HG03175 (cell line): ENCODE measurements around the gene TMEM63C.

Source experiments
- ATAC-seq: cut with Tn5 transposase; IDR thresholded peaks from one replicate; pipeline ENCODE4 v1.9.1; 2021; ENCODE audit warnings: mild to moderate bottlenecking, moderate library complexity; ENCODE audit not compliant: unreplicated experiment

The TMEM63C gene

DNA sequence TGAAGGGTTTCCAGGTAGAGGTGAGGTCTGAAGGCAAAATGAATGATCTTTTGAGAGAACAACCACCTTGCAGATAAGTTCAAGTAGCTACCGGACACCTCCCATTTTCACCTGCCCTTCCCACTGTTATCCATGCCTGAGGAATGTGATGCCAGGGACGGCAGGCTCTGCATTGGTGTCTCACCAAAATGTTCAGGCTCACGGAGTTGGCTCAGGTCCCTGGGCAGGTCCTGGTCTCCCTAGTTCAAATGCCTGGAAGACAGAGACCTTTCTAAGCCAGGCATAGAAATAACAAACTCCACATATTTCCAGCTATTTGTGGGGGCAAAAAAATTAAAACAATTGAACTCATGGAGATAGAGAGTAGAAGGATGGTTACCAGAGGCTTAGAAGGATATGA, 36.0 kb downstream of the TMEM63C start:
- ATAC-seq, result no peak

DNA sequence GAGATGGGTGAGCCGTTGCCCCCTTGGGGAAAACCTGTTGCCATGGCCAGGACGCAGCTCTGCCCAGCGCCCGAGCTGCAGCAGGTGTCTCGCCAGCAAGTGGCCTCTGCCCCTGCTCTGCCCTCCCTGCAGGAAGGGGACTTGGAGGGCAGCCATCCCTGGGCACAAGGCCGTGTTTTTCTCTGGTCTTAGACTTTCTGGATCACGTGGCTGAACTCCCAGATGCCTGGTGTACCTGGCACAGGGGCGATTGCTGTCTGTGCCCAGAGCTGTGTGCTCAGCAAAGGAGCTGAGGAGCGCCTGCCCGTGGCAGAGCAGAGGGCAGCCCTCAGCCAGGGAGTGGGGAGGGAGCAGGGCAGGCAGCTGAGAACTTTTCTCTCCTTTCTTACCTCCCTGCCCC, 38.0 kb downstream of the TMEM63C start:
- ATAC-seq, result no peak

DNA sequence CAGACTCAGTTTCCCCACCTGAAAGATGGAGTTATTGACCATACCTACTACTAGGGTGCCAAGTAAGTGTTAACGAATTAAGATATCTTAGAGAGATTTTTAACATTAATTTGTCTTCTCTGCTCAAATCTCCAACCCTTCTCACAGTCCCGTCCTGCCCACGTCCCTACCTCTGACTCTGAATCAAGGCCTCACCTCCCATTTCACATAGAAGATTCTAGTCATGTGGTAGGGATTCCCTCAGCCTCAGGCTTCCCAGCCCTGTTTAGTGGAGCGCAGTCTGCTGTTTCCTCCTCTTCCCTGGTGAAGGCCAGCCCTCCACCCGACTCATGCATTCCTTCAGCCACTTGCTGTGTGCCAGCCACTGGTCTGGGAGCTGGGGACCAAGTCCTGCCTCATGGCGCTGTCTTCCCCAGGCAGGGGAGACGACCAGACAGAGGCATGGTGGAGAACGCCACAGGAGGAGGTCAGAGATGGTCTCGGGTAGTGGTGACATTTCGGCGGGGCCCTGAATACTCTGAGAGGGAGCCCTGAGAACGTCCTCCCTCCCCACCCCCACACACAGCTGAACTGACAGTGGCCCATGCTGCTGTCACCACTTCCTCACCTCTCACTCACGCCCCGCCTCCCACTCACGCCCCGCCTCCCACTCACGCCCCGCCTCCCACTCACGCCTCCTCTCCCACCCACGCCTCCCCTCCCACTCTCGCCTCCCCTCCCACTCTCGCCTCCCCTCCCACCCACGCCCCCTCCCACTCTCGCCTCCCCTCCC, 38.8 kb downstream of the TMEM63C start:
- ATAC-seq, result no peak

DNA sequence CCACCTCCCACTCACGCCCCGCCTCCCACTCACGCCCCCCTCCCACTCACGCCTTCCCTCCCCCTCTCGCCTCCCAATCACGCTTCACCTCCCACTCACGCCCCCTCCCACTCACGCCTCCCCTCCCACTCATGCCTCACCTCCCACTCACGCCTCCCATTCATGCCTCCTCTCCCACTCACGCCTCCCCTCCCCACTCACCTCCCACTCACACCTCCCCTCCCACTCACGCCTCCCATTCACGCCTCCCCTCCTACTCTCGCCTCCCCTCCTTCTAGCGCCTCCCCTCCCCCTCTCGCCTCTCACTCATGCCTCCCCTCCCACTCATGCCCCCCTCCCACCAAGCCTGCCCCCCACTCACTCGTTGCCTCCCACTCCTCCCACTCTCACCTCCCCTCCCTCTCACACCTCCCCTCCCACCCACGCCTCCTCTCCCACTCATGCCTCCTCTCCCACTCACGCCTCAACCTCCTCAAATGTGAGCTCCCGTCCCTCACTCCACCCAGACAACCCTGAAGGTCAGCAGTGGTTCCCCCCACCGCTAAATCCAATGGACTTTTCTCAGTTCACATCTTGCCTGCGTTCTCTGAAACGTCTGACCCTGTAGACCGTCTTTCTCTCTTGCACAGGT, 39.8 kb downstream of the TMEM63C start:
- ATAC-seq, result no peak

DNA sequence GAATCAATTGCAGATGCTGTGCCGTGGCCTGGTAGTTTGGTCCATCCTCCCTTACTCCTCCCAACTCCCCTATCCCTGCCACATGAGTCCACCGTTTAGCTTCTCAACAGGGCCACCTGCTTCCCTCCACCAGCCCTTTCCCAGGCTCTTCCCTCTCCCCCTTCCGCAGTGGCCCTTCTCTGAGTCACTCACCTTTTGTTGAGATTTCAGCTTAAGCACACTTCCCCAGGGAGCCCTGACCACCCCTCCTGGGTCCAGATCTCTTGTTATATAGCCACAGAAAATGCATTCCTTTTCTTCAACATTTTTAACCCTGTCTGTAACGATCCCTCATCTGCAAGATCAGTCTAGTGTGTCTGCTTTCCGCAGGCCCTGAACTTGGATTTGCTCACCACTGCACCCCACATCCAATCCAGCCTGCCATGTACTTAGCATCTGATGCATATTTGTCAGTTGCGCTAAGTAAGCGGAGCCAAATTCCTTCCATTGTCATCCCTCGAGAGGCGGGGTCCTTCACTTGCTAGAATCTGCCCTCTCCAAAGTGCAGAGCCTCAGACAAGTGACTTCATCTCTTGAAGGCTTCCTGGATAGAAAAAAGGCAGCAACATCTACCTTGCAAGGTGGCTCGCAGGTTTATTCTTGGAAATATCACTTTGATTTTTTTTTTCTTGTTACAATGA, 41.1 kb downstream of the TMEM63C start:
- no peak for ATAC-seq

DNA sequence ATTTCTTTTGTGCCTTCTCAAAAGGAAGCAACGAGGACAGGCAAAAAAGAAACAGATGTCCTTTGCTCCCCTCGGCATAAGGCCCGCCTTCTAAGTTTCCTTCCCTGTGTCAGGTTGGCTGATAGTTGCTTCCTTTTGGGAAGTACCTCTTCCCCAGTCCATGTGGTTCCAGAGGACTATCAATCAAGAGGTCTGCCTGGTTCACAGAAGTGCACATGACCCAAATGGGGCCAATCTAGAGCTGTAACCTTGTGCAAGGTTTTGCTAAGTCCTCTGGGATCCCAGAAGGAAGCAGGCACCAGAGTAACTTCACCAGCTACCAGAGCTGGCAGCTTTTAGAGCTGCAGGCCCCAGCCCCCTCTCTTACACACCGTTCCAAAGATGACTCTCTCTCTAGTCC, 42.6 kb downstream of the TMEM63C start:
- no peak for ATAC-seq

DNA sequence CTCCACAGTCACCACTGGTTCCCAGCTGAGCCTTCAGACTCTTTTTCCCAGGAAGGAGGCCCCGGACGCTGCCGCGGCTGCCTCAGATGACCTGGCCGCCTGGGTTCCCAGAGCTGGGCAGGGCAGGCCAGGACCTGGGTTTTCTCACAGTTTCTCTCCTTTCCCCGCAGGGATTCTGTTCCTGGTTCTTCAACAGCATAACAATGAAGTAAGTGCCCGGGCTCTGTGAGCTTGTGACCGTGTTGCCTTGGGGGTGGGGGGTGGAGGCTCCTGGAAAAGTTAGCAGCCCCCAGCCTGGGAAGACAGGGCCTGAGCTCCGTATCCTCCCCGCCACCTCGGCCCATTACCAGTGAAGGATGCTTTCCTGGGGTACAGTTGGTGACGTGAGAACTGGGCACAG, 43.7 kb downstream of the TMEM63C start:
- no peak for ATAC-seq

DNA sequence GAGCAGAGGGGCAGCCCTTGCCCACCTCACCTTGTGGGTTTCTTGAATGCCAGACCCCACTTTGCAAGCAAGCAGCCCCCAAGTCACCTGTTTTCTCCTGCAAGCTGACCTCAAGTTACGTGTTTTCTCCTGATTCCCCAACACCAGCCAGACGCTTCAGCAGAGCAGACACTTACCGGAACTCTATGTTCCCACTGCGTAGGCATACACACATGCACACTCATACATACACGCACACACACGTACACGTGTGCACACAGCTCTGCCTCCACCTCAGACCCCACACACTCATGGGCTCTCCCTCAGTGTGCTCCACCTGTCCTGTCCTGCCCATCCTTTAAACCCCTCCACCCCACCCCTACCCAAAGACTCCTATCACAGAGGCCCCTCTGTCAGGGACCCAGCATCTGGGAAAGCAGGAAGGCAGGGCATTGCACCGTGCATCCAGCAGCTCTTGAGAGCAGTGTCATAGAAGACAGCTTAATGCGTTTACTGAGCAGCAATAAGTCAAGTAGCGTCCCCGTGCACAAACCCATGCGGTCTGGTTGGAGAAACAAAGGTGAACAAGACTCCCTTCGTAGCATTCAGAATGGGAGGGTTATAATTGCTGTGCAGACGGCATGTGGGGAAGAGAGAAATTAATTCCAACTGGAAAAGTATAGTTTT, 44.4 kb downstream of the TMEM63C start:
- ATAC-seq, result no peak

DNA sequence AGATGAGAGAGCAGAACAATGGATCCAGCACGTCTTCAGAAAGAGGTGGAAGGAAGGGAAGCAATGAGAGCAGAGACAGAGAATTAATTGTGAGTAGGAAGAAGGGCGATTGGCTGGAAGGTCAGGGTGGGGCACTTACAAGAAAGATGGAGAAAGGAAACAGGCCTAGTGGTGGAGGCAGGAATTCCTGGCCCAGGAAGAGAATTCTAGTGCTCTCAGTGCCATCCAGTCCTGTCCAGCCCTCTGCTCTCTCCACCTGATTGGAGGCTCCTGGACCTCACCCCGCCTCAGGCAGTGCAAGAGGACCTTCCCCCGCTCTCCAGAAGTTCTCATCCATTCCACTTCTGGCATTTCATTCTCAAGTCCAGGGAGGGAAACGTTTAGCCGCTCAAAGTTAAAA, 46.5 kb downstream of the TMEM63C start:
- no peak for ATAC-seq

DNA sequence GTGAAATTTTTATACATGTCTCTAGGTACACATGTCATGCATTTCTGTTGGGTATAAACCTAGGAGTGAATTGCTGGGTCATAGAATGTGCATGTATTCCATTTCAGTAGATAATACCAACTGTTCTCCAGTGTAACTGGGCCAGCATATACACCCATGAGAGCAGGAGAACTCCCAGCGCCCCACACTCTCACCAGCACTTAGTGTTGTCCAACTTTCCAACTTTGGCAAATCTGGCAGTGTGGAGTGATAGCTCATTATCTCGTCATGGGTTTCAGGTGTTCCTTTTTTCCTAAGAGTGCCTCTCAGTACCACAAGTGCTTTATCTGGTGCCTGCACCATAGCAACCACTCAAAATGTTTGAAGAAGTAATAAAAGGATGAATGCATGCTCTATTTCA, 49.3 kb downstream of the TMEM63C start:
- no peak for ATAC-seq

DNA sequence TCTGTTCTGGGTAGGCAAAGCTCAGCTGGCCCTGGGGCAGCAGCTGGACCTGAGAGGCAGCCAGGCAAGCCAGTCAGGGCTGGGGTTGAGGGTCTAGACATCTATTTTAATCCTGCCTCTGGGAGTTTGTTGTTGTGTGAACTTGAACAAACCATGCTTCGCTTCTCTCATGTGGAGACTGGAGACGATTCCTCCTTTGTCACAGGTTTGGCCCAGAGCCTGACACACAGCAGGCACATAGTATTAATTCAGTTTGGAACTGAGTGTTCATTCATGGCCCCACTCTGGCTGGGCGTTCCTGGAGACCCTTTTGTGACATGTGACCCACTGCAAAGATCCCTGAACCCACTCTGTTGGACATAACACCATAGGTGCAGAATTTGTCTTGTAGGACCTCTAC, 50.1 kb downstream of the TMEM63C start:
- no peak for ATAC-seq

DNA sequence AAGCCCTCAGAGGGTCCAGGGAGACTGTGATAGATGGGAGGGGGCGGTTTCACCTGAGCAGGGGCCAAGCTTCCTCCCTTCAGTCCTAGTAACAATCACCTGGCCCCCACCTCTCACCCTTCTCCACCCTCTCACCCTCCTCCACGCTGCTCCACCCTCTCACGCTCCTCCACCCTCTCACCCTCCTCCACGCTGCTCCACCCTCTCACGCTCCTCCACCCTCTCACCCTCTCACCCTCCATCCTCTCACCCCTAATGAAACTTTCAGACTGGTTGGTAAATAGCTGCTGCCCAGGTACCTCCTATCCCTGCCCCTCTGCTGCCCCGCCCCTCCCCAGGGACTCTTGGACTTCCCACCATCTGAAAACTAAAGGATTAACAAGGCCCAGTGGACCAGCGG, 55.2 kb downstream of the TMEM63C start:
- no peak for ATAC-seq

DNA sequence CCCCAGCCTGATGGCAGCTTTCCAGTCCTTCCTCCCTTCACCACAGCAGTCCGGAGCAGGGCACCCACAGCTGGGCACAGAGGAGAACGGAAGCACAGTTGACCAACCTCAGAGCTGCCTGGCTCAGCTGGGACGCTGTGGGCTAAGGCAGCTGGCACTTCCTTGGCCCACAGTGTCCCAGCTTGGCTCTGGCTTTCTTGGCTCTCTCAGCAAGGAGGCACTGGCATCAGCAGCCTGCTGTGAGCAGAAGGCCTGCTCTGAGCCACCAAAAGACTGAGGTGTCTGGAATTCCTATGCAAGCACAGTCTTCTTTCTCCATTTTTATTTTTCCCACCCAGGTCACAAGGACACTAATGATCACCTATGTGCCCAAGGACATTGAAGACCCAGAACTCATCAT, 56.8 kb downstream of the TMEM63C start:
- ATAC-seq, result no peak

DNA sequence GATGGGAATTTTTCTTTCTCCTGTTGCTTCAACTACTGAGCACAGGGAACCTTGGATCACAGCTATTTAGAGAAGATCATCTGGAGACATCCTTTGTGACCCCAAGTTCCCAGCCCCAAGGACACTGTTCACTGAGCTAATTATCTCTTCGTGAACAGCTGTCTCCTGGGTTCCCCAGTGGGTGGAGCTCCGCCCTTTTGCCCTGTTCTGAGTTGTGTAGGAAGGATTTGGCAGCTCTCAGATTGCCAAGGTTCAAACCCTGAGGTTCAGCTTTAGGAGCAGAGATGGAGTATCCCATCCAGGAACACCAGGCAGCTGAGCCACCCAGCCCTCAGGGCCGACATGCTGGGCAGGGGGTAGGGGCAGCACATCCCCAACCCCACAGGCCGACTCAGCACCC, 57.4 kb downstream of the TMEM63C start:
- ATAC-seq, result no peak

DNA sequence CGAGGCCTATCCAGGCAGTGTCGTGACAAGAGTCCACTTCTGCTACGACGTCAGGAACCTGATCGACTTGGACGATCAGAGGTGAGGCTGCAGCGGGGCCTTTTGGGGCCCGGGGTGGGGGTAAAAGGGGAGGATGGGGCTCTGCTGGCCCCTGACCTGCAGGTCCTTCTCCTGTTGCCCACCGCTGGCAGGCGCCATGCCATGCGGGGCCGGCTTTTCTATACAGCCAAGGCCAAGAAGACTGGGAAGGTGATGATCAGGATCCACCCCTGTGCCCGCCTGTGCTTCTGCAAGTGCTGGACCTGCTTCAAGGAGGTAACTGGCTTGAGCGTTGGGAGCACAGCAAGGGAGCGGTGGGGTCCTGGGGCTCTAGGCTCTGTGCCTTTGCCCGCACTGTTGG, 57.8 kb downstream of the TMEM63C start:
- no peak for ATAC-seq

DNA sequence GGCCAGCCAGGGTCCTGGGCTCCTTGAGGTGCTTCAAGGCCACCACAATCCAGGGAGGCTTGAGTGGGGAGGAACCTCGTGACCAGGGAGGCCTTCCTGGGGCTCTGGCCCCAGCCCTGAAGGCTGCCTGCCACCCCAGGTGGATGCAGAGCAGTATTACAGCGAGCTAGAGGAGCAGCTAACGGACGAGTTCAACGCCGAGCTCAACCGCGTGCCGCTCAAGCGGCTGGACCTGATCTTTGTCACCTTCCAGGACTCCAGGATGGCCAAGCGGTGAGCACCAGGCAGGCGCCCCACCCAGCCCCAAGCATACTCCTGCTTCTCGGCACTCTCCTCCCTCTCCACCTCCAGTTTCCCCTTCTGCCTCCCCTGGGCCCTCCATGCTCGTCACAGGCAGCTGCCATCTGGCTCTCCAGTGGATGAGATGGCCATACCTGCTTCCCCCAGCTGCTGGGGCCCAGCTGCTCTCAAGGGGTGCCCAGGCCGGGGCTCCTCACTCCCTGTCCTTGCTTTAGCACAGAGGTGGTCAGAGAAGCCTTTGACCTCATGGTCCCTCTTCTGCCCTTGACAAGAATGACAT, 58.8 kb downstream of the TMEM63C start:
- ATAC-seq, result no peak

DNA sequence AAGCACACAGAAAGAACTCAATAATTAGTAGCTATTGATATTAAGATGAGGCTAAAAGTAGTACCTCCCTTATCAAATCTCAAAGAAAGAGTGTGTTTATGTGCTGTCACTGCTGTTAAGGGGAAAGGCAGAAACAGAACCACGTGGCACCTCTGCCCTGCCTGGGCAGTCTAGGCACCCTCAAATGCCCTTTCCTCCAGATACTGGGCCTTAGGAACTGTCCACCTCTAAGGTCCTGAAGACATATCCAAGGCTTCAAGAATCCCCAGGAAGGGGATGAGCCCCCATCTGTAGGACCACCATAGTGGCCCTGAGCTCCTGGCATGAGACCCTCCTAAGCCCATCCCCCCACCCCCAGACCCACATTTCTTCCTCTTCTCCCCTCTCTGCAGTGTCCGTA, 60.4 kb downstream of the TMEM63C start:
- ATAC-seq, result no peak

DNA sequence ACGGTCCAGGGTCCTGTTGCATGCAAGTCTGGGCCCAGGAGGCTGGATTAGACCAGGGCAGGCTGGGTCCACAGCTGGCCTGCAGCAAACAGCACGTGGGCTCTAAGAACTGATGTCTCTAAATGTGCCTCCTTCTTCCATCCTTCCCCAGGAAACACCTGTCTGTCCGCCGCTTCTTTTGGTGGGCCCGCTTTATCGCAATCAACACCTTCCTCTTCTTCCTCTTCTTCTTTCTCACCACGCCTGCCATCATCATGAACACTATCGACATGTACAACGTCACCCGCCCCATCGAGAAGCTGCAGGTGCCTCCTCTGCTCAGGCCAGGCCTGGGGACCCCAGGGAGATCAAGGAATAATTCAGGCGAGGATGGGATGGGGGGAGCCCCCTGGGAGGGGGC, 61.2 kb downstream of the TMEM63C start:
- no peak for ATAC-seq

DNA sequence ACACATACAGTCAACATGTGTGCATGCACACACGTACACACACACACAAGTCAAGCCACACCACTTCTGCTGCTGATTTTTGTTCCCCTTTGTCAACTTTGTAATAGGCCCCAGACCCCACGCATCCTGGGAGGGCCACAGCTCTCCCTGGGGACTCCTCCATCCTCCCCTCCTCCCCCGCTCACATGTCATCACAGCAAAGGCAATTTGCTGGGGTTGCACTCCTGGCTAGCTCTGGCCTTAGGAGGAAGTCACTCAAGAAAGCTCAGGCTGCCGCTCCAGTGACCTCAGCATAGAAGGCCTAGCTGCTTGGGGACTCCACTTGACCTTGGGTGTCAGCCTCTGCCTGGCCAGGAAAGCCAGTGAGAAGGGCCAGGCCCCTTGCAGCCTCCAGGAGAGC, 62.3 kb downstream of the TMEM63C start:
- no peak for ATAC-seq

DNA sequence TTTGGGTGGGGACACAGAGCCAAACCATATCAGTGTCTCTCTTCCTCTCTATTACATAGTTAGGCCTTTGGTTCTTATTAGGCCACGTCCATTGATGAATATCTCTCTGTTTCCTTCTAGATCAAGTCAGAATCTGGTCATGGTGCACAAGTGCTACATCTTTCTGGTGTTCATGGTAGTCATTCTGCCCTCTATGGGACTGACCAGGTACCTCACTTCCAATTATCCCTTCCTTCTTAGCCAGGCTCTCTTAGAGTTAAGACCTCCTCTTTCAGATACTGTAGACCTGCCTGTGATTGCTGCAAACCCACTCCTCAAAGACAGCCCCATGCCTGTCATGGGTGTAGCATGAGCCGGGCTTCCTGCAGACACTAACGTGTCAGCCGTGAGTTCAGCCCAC, 64.2 kb downstream of the TMEM63C start:
- no peak for ATAC-seq

DNA sequence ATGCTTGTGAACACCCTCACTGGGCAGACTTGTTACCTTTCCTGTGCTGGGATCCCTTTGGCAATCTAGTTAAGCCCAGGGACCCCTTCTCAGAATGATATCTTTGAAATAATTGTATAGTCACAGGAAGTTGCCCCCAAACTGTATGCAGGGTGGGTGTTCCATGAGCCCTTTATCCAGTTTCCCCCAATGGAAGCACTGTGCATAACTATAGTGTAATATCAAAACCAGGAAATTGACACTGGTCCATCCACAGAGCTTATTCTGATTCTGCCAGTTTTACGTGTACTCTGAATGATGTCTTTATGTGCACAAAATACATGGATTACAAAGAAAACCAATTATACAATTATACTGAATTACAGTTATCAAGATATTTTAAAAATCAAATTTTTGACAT, 65.2 kb downstream of the TMEM63C start:
- no peak for ATAC-seq
